Suprapubic skin (tissue), 4 donors: ENCODE data around the gene USP2.

Experiments used
- CTCF ChIP-seq, 2 donors: fragments of 200-600 bp in 1 of 2; fragments of 450-650 bp in 1 of 2; sonication (generic) in 1 of 2; IDR thresholded peaks; one replicate each; pipeline ENCODE4 v1.5.1; 2016 to 2019; ENCODE audit warnings: antibody characterized with exemption in 2 of 2, mild to moderate bottlenecking in 1 of 2, moderate library complexity in 1 of 2
- EP300 ChIP-seq: sonication (generic); formaldehyde crosslinking; IDR thresholded peaks from one replicate; pipeline ENCODE4 v1.6.1; 2017; ENCODE audit warnings: antibody characterized with exemption
- POLR2A ChIP-seq, 2 donors: fragments of 450-650 bp; IDR thresholded peaks; one replicate each; pipeline ENCODE4 v1.6.1; 2017; ENCODE audit warnings: antibody characterized with exemption in 2 of 2, mild to moderate bottlenecking in 2 of 2, moderate library complexity in 2 of 2
- POLR2AphosphoS5 ChIP-seq, 3 donors: sonication (generic); formaldehyde crosslinking; IDR thresholded peaks; one replicate each; pipeline ENCODE4 v1.6.1; 2017; ENCODE audit warnings: antibody characterized with exemption in 3 of 3

- TF ChIP-seq EP300 (no peak), POLR2A (IDR thresholded peaks at IDR 0.05) (no peak), CTCF (IDR thresholded peaks at IDR 0.05) (no peak), POLR2AphosphoS5 (IDR thresholded peaks at IDR 0.05) (no peak)
Measured at GRCh38 chr11:119419834-119420492, 38.5 kb upstream of the USP2 start.
